Parathyroid adenoma (tissue), 2 donors: ENCODE results near the gene ZPBP2.

Source experiments
- H2AFZ ChIP-seq: fragments of 300-600 bp; sonication (generic); one replicate; pipeline ENCODE4 v1.7.0; 2017; ENCODE audit warnings: antibody characterized with exemption, mild to moderate bottlenecking
- H3K27ac ChIP-seq: fragments of 300-600 bp; sonication (generic); one replicate; pipeline ENCODE4 v1.7.0; 2017
- H3K27me3 ChIP-seq: fragments of 300-600 bp; sonication (generic); one replicate; pipeline ENCODE4 v1.7.0; 2017; ENCODE audit warnings: low read length; ENCODE audit not compliant: control insufficient read depth, insufficient read depth
- H3K36me3 ChIP-seq: fragments of 300-600 bp; sonication (generic); one replicate; pipeline ENCODE4 v1.7.0; 2017; ENCODE audit warnings: low read length; ENCODE audit not compliant: control insufficient read depth, insufficient read depth
- H3K4me1 ChIP-seq: fragments of 300-600 bp; sonication (generic); one replicate; pipeline ENCODE4 v1.7.0; 2017; ENCODE audit warnings: control low read depth
- H3K4me2 ChIP-seq: fragments of 300-600 bp; sonication (generic); one replicate; pipeline ENCODE4 v1.7.0; 2017; ENCODE audit warnings: low read length
- H3K4me3 ChIP-seq: fragments of 300-600 bp; sonication (generic); one replicate; pipeline ENCODE4 v1.7.0; 2017; ENCODE audit warnings: low read depth, low read length
- H3K79me2 ChIP-seq: fragments of 300-600 bp; sonication (generic); one replicate; pipeline ENCODE4 v1.7.0; 2017; ENCODE audit warnings: control low read depth
- H3K9ac ChIP-seq: fragments of 300-600 bp; sonication (generic); one replicate; pipeline ENCODE4 v1.7.0; 2017; ENCODE audit warnings: mild to moderate bottlenecking
- H3K9me3 ChIP-seq: fragments of 300-600 bp; sonication (generic); one replicate; pipeline ENCODE4 v1.7.0; 2017; ENCODE audit warnings: low read length; ENCODE audit not compliant: control insufficient read depth
- TF ChIP-seq, protein P1 (sequence below): fragments of 300-600 bp; sonication (generic); IDR thresholded peaks from one replicate; pipeline ENCODE4 v1.7.0; 2017; ENCODE audit warnings: antibody characterized with exemption, mild to moderate bottlenecking
- donor health status: primary hyperparathyroidism.

Gene ZPBP2

DNA sequence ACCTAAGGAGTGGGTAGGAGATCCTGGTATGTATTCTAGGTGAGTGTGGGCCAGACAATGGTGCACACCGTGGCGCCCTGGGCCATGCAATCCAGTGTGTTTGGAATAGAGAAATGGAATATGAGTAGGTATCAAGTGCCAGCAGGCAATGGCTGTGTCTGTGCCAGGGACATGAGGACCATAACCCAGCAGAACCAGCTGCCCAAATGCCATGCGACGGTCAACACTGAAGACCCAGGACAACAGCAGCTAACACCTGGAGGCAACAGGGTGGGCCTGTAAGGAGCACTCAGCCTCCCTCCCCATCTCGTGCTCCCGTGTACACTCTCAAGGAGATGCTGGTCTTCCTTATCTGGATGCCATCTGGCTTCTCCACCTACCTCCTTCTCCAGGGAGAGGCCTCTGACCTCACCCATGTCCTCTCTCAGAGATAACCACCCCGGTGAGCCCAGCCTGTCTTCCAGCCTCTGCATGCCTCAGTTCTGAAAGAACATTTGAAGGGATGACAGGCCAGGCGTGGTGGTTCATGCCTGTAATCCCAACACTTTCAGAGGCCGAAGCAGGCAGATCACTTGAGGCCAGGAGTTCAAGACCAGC lies 51.2 kb downstream of the ZPBP2 start:
- TF ChIP-seq, protein P1, sequence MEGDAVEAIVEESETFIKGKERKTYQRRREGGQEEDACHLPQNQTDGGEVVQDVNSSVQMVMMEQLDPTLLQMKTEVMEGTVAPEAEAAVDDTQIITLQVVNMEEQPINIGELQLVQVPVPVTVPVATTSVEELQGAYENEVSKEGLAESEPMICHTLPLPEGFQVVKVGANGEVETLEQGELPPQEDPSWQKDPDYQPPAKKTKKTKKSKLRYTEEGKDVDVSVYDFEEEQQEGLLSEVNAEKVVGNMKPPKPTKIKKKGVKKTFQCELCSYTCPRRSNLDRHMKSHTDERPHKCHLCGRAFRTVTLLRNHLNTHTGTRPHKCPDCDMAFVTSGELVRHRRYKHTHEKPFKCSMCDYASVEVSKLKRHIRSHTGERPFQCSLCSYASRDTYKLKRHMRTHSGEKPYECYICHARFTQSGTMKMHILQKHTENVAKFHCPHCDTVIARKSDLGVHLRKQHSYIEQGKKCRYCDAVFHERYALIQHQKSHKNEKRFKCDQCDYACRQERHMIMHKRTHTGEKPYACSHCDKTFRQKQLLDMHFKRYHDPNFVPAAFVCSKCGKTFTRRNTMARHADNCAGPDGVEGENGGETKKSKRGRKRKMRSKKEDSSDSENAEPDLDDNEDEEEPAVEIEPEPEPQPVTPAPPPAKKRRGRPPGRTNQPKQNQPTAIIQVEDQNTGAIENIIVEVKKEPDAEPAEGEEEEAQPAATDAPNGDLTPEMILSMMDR = no peak
- Histone ChIP-seq H3K9me3 (no peaks in the 10 kb centered on the region), H3K36me3 (no peaks in the 10 kb centered on the region)

DNA sequence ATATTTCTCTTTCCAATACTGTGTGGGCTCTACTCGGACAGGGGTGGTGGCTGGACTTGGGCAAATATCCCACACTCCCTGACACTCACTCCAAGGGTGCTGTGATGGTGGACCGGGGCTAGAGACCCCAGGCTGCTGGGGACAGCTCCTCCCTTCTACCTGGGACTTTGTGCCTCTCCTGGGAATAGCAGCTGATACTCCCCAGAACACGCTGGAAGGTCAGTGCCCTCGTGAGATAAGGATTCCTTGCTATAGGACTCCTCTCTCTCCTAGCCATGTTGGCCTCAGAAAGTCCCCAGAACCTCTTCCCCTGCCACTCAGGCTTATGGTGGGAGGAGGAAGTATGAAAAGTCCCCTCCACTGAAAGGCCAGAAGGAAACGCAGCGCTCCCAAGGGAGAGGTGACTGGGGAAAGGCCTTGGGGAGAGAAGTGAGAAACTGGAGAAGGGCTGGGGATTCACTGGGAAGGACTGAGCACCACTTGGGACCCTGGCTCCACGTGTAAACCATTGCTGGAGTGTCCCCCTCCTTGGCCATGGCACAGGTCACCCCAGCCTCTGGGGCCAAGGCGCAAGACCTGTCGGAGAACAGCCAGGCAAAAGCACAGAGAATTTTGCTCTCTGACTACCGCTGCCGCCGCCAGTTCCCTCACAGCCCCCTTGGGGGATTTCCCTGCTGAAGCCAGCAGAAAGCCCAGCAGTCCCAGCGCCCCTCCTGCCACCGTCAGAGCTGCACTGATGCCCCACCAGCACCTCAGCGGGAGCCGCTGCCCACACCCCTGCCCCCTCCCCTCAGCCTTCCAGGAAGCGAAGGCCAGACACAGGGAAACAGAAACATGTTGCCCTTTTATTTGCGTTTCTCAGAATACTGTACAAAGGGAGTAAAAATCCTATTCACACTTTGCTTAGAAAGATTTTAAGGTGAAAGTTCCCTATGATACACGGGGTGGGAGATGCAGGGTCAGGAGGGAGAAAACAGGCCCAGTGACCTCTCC lies 52.5 kb downstream of the ZPBP2 start:
- H3K4me2 ChIP-seq = no peak overlapping the region
- H3K4me3 ChIP-seq = no peak overlapping the region
- H3K36me3 ChIP-seq = no peaks in the 10 kb centered on the region
- H3K9me3 ChIP-seq = no peaks in the 10 kb centered on the region
- H2AFZ ChIP-seq = no peak overlapping the region
- peaks cover 1% of the 10 kb centered on the region for H3K79me2 ChIP-seq
- peaks cover under 1% of the 10 kb centered on the region for H3K4me1 ChIP-seq
- H3K27me3 ChIP-seq = no peaks in the 10 kb centered on the region
- no peak overlapping the region for H3K9ac ChIP-seq
- no peak overlapping the region for H3K27ac ChIP-seq
- TF ChIP-seq, protein P1 = no peak

More for the DNA sequence above, 51.2 kb downstream of the ZPBP2 start:
- Histone ChIP-seq H3K79me2 (no peaks in the 10 kb centered on the region), H3K27ac (no peak overlapping the region), H2AFZ (no peak overlapping the region), H3K9ac (no peak overlapping the region), H3K4me3 (no peak overlapping the region), H3K4me2 (no peak overlapping the region), H3K27me3 (no peaks in the 10 kb centered on the region), H3K4me1 (no peaks in the 10 kb centered on the region)

DNA sequence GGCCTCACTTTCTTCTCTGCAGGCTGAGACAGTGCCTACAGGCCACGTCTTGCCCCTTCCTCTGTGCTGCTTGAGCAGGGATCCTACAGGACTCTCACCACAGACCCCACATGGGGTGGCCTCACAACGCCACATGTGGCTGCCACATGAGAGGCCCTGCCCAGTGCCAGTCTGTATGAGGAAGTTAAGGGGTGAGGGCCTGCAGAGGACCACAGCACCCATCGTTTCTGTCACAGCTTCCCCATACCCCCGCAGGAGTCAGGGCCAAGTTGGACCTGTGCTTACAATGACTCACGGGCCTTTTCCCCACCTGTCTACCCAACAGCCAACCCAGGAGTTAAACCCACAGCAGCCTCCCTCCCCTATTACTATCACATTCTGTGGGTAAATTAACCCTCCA lies 53.3 kb downstream of the ZPBP2 start:
- Histone ChIP-seq H3K79me2 (peaks cover 9% of the 10 kb centered on the region), H3K4me3 (no peak overlapping the region), H3K36me3 (no peaks in the 10 kb centered on the region), H2AFZ (no peak overlapping the region), H3K9me3 (no peaks in the 10 kb centered on the region), H3K27ac (no peak overlapping the region), H3K9ac (no peak overlapping the region), H3K27me3 (no peaks in the 10 kb centered on the region), H3K4me1 (peaks cover 7% of the 10 kb centered on the region), H3K4me2 (no peak overlapping the region)
- TF ChIP-seq, protein P1 = no peak

DNA sequence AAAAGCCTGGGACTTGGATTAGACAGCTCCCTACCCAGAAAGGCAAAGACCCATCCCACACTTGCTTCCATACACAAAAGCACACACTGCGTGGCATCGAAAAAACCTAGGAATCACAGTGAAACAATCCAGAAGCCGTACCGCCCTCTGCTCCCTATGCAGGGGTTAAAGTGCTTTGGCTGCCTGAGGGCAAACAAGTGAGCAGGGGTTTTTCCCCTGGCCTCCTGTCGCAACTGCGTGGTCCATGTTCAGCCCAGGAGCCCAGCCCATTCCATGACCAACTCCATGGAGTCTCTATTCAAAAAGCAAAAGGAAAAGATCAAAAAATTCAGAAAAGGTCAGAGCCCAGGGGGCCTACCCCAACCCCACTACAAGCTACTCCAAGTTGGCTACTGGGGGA lies 54.0 kb downstream of the ZPBP2 start:
- Histone ChIP-seq H3K4me3 (no peak overlapping the region), H3K79me2 (peaks cover 12% of the 10 kb centered on the region), H3K4me2 (no peak overlapping the region), H2AFZ (no peak overlapping the region), H3K36me3 (no peaks in the 10 kb centered on the region), H3K9me3 (no peaks in the 10 kb centered on the region), H3K9ac (no peak overlapping the region), H3K4me1 (peaks cover 7% of the 10 kb centered on the region), H3K27me3 (no peaks in the 10 kb centered on the region), H3K27ac (no peak overlapping the region)
- TF ChIP-seq, protein P1 = no peak
